Thoracic aorta (tissue), 2 donors: ENCODE measurements around the gene XYLT1. TPM values are rescaled to one million over a fixed set of nuclear protein-coding genes. Genes with fewer than 3 reads are reported as not detected.

ENCODE experiments used
- ATAC-seq: fragments of 150-250 bp; one replicate; pipeline ENCODE4 v1.8.0; 2017; ENCODE audit warnings: low read depth; ENCODE audit not compliant: insufficient number of reproducible peaks, low FRiP score
- DNase-seq: peaks from one replicate; pipeline ENCODE4 v3.0.0-alpha.2; 2020; ENCODE audit warnings: low spot score
- H3K27ac ChIP-seq, 2 donors: fragments of 200-600 bp; sonication (generic); 1 replicate in 1 of 2; 2 replicates in 1 of 2; pipeline ENCODE4 v1.5.1; 2016; ENCODE audit warnings: mild to moderate bottlenecking in 2 of 2, moderate library complexity in 2 of 2
- H3K27me3 ChIP-seq: fragments of 200-600 bp; sonication (generic); replicated peaks from 2 replicates; pipeline ENCODE4 v1.6.0; 2016; ENCODE audit warnings: mild to moderate bottlenecking; ENCODE audit not compliant: insufficient read depth
- H3K36me3 ChIP-seq: fragments of 200-600 bp; sonication (generic); one replicate; pipeline ENCODE4 v1.5.1; 2016
- H3K4me1 ChIP-seq, 2 donors: fragments of 200-600 bp; sonication (generic); 1 replicate in 1 of 2; 2 replicates in 1 of 2; pipeline versions ENCODE4 v1.5.1 to v1.6.0; 2016; ENCODE audit warnings: low read depth in 2 of 2, mild to moderate bottlenecking in 1 of 2; ENCODE audit not compliant: control insufficient read depth in 1 of 2
- H3K4me3 ChIP-seq: fragments of 200-600 bp; sonication (generic); 2 replicates; pipeline ENCODE4 v1.5.1; 2016; ENCODE audit warnings: mild to moderate bottlenecking
- H3K9me3 ChIP-seq: fragments of 200-600 bp; sonication (generic); 2 replicates; pipeline ENCODE4 v1.5.1; 2016
- total RNA-seq, 2 donors: library from RNA; depleted of rRNA; stranded (reverse); fragments of >200 nt; gene quantifications; one replicate each; pipeline versions ENCODE4 v1.1.0 to v1.2.3, GENCODE V29; 2016
- TF ChIP-seq, protein P1 (sequence below): fragments of 200-600 bp; sonication (generic); IDR thresholded peaks from one replicate; pipeline ENCODE4 v1.5.1; 2019; ENCODE audit warnings: antibody characterized with exemption

Gene XYLT1
- total RNA-seq, 2 donors from 2014 or later: 13.1 to 22.5 TPM

DNA sequence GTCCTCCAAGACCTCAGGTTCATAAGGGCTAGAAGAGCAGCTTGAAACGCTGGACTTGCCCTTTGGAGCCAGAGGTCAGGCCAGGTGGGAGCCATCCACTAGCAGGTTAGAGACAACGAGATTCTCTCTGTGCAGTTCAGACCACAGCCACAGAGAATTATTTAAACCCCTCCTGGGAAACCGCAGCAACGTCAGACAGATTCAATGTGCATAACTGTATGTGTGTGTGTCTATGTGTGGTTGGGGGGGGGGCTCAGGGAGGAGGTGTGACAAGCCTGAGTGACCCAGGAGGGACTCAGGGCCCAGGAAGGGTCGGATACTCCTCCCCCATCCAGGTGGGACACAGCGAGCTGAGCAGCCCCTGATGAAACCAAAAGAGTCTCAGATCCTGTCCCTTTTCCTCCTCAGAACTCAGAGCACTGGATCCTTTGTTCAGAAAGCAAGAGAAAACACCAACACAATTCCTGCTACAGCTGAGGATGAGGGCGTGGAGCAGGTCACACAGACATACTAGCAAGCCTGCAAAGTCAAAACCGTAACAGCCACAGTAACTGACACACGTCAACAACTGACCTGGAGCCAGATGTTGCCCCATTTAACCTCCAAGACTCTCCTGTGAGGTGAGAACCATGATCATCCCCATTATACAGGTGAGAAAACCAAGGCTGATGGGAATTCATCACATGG, 66.8 kb downstream of the XYLT1 start:
- no peaks in the 10 kb centered on the region for H3K27me3 ChIP-seq
- H3K9me3 ChIP-seq: no peaks in the 10 kb centered on the region
- DNase-seq (no peak), ATAC-seq (no peak)
- TF ChIP-seq, protein P1, sequence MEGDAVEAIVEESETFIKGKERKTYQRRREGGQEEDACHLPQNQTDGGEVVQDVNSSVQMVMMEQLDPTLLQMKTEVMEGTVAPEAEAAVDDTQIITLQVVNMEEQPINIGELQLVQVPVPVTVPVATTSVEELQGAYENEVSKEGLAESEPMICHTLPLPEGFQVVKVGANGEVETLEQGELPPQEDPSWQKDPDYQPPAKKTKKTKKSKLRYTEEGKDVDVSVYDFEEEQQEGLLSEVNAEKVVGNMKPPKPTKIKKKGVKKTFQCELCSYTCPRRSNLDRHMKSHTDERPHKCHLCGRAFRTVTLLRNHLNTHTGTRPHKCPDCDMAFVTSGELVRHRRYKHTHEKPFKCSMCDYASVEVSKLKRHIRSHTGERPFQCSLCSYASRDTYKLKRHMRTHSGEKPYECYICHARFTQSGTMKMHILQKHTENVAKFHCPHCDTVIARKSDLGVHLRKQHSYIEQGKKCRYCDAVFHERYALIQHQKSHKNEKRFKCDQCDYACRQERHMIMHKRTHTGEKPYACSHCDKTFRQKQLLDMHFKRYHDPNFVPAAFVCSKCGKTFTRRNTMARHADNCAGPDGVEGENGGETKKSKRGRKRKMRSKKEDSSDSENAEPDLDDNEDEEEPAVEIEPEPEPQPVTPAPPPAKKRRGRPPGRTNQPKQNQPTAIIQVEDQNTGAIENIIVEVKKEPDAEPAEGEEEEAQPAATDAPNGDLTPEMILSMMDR: no peak
- H3K4me1 ChIP-seq: peaks cover 25 to 37% of the 10 kb centered on the region in 2 donors
- H3K36me3 ChIP-seq: no peaks in the 10 kb centered on the region
- no peak overlapping the region for H3K4me3 ChIP-seq
- peak overlapping the region; percentile 88 to 90 for H3K27ac ChIP-seq

DNA sequence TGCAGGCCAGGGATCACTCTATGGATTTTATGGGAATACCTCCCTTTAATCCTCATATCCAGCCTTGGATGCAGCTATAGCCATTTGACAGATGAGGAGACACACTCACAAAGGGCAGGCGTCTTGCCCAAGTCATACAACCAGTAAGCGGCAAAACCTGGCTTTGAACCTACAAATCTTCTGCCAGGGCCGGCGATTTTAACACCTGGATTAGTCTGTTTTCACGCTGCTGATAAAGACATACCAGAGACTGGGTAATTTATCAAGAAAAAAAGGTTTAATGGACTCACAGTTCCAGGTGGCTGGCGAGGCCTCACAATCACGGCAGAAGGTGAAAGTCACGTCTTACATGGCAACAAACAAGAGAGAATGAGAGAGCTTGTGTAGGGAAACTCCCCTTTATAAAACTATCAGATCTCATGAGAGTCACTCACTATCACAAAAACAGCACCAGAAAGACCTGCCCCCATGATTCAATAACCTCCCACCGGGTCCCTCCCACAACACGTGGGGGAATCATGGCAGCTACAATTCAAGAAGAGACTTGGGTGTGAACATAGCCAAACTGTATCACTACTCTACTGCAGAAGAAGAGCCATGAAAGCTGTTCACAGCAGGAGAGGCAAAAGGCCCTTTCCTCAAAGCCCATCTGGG, 67.5 kb downstream of the XYLT1 start:
- Histone ChIP-seq H3K4me1 (peaks cover 25 to 37% of the 10 kb centered on the region in 2 donors), H3K27me3 (no peaks in the 10 kb centered on the region), H3K36me3 (no peaks in the 10 kb centered on the region), H3K9me3 (no peaks in the 10 kb centered on the region), H3K27ac (peak overlapping the region; percentile 88 to 90), H3K4me3 (no peak overlapping the region)
- ATAC-seq (no peak), DNase-seq (no peak)
- TF ChIP-seq, protein P1: no peak

DNA sequence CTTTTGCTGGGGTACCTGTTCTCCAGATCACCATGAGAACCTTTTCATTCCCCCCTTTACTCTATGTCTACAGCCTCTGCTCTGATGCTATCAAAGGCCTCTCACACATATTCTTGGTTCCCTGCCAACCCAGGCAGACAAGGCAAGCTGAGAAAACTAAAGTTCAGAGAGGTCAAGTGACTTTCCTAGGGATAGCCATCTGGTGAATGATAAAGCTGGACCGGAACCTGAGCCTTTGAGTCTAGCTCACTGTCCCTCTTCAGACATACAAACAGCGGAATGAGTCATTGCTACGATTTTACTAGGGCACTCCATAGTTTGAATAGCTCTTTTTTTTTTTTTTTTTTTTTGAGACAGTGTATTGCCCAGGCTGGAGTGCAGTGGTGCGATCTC, 73.3 kb downstream of the XYLT1 start:
- Histone ChIP-seq H3K27me3 (no peaks in the 10 kb centered on the region), H3K4me1 (peaks cover 19 to 35% of the 10 kb centered on the region in 2 donors), H3K9me3 (no peaks in the 10 kb centered on the region), H3K27ac (peak overlapping the region; percentile 13 to 50), H3K4me3 (no peak overlapping the region), H3K36me3 (no peaks in the 10 kb centered on the region)
- peak; percentile 58 for ATAC-seq
- TF ChIP-seq, protein P1: no peak
- DNase-seq: no peak

DNA sequence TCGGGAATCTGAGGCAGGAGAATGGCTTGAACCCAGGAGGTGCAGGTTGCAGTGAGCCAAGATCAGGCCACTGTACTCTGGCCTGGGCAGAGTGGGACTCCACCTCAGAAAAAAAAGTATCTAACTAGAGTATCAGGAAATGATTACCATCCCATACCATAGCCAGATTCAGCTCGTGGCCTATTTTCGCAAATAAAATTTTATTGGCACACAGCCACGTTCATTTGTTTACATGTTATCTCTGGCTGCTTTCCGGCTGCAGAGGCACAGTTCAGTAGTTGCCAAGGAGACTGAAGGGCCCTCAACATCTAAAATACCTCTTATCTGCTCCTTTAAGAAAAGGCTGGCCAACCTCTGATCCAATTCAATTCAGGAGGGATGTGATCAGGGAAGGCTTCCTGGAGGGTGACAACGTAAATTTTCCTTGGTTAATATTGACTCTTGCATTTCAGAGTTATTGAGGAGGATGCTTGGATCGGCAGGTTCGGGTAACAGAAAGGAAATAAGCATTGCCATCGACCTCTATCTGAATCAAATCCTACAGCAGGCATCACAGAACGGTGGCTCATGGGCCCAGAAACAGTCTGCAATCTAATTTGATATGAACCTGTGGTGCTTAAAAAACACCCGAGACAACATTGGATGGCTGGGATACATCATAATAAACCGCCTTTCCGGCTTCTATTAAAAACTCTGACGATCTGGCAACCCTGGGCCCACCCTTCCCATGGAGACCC, 73.8 kb downstream of the XYLT1 start:
- Histone ChIP-seq H3K9me3 (no peaks in the 10 kb centered on the region), H3K27ac (peak overlapping the region; percentile 15 to 50), H3K27me3 (no peaks in the 10 kb centered on the region), H3K4me1 (peaks cover 19 to 35% of the 10 kb centered on the region in 2 donors), H3K36me3 (no peaks in the 10 kb centered on the region), H3K4me3 (no peak overlapping the region)
- TF ChIP-seq, protein P1: no peak
- no peak for DNase-seq
- peak; percentile 74 for ATAC-seq
